Measurements from ENCODE around the gene GNAI2. TPM values are rescaled to one million over a fixed set of nuclear protein-coding genes. Genes with fewer than 3 reads are reported as not detected.
A peak's percentile ranks its signal among the peaks of the same experiment; 100 is the strongest.

Gene GNAI2
- total and polyA plus RNA-seq, 2 donors from 2014 or later, result 141 to 245 TPM

- peaks cover 7 to 35% (median 34%) of the 10 kb centered on the region in 3 donors for H3K4me1 ChIP-seq (ENCODE audit: control insufficient read depth in 2 of 3, insufficient read depth in 2 of 3, low read depth in 1 of 3, low read length in 3 of 3)
- no peak for FAIRE-seq
- no peak overlapping the region for H3K9ac ChIP-seq (ENCODE audit: low read length in 3 of 3)
- peak in 1 of 5 donors; percentile 48 for DNase-seq
- H3K9me3 ChIP-seq (ENCODE audit: control insufficient read depth in 2 of 3, insufficient read depth in 1 of 3, low read length in 3 of 3), result no peaks in the 10 kb centered on the region
- H3K27ac ChIP-seq (ENCODE audit: low read depth in 2 of 2, low read length in 2 of 2), result no peak overlapping the region
- TF ChIP-seq, protein P1, sequence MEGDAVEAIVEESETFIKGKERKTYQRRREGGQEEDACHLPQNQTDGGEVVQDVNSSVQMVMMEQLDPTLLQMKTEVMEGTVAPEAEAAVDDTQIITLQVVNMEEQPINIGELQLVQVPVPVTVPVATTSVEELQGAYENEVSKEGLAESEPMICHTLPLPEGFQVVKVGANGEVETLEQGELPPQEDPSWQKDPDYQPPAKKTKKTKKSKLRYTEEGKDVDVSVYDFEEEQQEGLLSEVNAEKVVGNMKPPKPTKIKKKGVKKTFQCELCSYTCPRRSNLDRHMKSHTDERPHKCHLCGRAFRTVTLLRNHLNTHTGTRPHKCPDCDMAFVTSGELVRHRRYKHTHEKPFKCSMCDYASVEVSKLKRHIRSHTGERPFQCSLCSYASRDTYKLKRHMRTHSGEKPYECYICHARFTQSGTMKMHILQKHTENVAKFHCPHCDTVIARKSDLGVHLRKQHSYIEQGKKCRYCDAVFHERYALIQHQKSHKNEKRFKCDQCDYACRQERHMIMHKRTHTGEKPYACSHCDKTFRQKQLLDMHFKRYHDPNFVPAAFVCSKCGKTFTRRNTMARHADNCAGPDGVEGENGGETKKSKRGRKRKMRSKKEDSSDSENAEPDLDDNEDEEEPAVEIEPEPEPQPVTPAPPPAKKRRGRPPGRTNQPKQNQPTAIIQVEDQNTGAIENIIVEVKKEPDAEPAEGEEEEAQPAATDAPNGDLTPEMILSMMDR (IDR thresholded peaks at IDR 0.05; ENCODE audit: borderline replicate concordance, extremely low read depth, insufficient read depth), result no peak
- H3K4me3 ChIP-seq (ENCODE audit: low read length in 3 of 3), result no peak overlapping the region
- H3K36me3 ChIP-seq (ENCODE audit: control insufficient read depth in 2 of 3, insufficient read depth in 3 of 3, low read length in 3 of 3), result peaks cover 0 to 6% (median 3%) of the 10 kb centered on the region in 3 donors
- no peaks in the 10 kb centered on the region for H3K27me3 ChIP-seq (ENCODE audit: control insufficient read depth, insufficient read depth, low read length)
- intact Hi-C loops (cut with DNase I), result no loop called here
These were observed 59.8 kb downstream of the GNAI2 start for GRCh38 chr3:50295553-50296431.

DNA sequence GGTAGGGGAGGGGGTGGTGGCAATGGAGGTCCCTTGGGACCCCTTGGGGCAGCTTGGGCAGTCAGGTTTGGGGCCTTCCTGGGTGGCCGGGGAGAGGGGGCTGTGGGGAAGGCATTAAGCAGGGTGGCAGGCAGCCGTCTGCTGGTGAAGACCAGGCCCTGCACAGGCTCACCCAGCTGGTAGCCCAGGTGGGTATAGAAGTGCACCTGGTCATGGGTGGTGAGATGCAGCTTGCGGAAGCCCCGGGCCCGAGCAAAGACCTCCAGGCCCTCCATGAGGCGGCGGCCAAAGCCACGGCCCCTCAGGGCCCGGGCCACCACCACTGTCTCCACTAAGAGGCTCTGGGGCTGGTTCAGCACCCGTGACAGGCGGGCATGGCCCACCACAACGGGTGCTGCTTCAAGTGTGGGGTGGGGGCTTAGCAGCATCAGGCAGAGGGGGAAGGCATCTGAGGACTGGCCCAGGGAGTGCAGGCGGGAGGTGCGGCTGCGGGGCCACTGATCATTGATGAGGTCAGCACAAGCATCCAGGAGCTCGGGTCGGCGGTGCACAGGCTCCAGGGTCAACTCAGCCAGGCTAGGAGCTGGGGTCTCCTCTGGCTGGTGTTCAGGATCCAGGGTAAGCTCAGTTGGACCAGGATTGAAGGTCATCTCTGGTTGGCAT, 60.8 kb downstream of the GNAI2 start:
- TF ChIP-seq, protein P1 (IDR thresholded peaks at IDR 0.05; ENCODE audit: borderline replicate concordance, extremely low read depth, insufficient read depth), result no peak
- FAIRE-seq (no peak), DNase-seq (peak in 1 of 5 donors; percentile 64)
- H3K27me3 ChIP-seq (ENCODE audit: control insufficient read depth, insufficient read depth, low read length), result no peaks in the 10 kb centered on the region
- no peak overlapping the region for H3K27ac ChIP-seq (ENCODE audit: low read depth in 2 of 2, low read length in 2 of 2)
- peaks cover 0 to 6% (median 3%) of the 10 kb centered on the region in 3 donors for H3K36me3 ChIP-seq (ENCODE audit: control insufficient read depth in 2 of 3, insufficient read depth in 3 of 3, low read length in 3 of 3)
- intact Hi-C loops (cut with DNase I), result no loop called here
- no peak overlapping the region for H3K9ac ChIP-seq (ENCODE audit: low read length in 3 of 3)
- peaks cover 7 to 31% (median 27%) of the 10 kb centered on the region in 3 donors for H3K4me1 ChIP-seq (ENCODE audit: control insufficient read depth in 2 of 3, insufficient read depth in 2 of 3, low read depth in 1 of 3, low read length in 3 of 3)
- H3K4me3 ChIP-seq (ENCODE audit: low read length in 3 of 3), result no peak overlapping the region
- H3K9me3 ChIP-seq (ENCODE audit: control insufficient read depth in 2 of 3, insufficient read depth in 1 of 3, low read length in 3 of 3), result no peaks in the 10 kb centered on the region

DNA sequence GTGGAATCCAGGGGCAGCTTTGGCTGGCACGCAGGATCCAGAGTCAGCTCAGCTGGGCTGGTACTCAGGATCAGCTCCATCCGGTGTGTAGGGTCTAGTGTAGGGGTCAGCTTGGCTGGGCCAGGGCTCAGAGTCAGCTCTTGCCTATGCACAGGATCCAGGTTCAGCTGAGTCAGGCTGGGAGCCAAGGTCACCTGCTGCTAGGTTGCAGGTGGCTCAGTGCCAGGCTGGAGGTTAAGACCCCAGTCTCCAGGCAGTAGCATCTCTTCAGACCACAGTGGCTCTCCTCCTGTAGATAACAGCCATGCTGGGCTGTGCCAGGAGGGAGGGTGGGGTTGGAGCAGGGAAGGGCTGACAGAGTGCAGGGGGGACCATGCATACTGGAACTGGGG, 61.4 kb downstream of the GNAI2 start:
- no peak for FAIRE-seq
- H3K9me3 ChIP-seq (ENCODE audit: control insufficient read depth in 2 of 3, insufficient read depth in 1 of 3, low read length in 3 of 3), result no peaks in the 10 kb centered on the region
- H3K36me3 ChIP-seq (ENCODE audit: control insufficient read depth in 2 of 3, insufficient read depth in 3 of 3, low read length in 3 of 3), result peaks cover 0 to 6% (median 3%) of the 10 kb centered on the region in 3 donors
- intact Hi-C loops (cut with DNase I), result no loop called here
- no peak overlapping the region for H3K4me3 ChIP-seq (ENCODE audit: low read length in 3 of 3)
- peaks cover 7 to 36% (median 27%) of the 10 kb centered on the region in 3 donors for H3K4me1 ChIP-seq (ENCODE audit: control insufficient read depth in 2 of 3, insufficient read depth in 2 of 3, low read depth in 1 of 3, low read length in 3 of 3)
- no peak overlapping the region for H3K27ac ChIP-seq (ENCODE audit: low read depth in 2 of 2, low read length in 2 of 2)
- peak in 1 of 5 donors; percentile 59 for DNase-seq
- no peaks in the 10 kb centered on the region for H3K27me3 ChIP-seq (ENCODE audit: control insufficient read depth, insufficient read depth, low read length)
- TF ChIP-seq, protein P1 (IDR thresholded peaks at IDR 0.05; ENCODE audit: borderline replicate concordance, extremely low read depth, insufficient read depth), result no peak
- no peak overlapping the region for H3K9ac ChIP-seq (ENCODE audit: low read length in 3 of 3)

All from kidney (tissue), 14 donors.